HG03064 (cell line): Measurements from ENCODE around the gene MATN1.

Experiments
- ATAC-seq: cut with Tn5 transposase; IDR thresholded peaks from one replicate; pipeline ENCODE4 v1.9.1; 2021; ENCODE audit warnings: low read depth; ENCODE audit not compliant: unreplicated experiment

The MATN1 gene

DNA sequence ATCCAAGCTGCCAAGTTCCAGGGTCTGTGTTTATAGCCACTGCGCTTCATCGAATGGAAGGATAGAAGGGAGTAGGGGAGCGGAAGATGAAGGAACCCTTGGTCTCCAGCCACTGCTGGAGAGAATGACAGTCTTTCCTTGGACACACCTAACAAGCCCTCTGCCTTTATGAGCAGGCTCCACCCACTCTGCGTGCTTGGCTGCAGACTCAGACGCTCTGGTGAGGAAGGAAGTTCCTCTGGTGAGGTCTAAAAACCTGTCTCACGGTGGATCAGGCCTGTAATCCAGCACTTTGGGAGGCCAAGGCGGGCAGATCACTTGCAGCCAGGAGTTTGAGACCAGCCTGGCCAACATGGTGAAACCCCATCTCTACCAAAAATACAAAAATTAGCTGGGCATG is 55.4 kb downstream of the MATN1 start:
- no peak for ATAC-seq

DNA sequence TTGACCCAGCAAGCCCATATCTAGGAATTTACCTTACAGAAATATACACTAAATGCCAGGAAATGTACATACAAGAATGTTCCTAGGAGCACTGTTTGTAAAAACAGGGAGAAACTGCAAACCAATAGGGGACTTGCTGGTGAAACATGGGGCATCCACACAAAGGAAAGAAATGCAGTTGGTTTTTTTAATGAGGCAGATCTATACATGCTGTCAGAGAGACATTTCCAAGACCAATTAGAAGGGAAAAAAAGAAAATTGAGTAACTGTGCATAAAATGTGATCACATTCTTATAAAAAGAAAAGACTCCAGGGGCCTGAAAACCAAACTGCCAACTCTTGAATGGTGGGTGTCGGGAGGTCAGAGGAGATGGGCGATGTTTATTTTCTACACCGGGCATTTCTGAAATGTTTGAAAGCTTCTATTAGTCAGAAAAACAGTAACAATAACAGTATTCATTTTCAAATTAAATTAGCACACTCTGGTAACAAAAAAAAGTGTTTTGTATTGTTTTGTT is 56.6 kb downstream of the MATN1 start:
- no peak for ATAC-seq

DNA sequence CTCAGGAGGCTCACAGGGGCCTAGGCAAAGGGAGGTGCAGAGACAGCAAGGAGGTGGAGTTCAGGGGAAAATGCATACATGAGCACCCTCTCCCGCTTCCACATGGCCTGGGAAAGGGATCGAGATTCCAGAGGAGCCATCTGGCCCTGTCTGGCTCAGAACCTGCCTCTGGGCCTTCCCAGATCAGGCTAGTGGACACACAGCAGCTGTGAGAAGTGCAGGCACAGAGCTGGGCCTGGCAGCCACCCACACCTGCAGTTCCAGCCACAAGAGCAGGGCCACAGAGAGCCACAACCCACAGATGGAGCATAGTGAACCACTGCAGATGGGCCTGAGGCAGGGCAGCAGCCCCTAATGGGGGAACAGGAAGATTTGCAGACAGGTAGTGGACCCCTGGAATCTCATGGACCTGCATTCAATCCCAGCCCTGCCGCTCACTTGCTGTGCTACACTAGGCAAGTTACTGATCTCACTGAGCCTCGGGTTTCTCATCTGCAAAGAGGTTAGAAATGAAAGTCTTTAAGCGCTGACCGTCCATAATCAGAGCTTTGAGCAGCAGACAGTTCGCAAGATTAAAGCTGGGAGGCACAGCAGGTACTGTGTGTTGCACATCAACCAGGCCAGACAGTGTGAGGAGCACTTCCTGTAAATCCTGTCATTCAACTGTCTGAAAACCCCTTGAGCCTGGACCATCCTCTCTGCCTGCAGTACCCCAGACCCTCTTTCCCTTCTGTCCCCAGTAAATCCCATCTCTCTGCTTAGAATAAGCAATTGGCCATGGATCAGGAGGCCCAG is 58.0 kb downstream of the MATN1 start:
- no peak for ATAC-seq

DNA sequence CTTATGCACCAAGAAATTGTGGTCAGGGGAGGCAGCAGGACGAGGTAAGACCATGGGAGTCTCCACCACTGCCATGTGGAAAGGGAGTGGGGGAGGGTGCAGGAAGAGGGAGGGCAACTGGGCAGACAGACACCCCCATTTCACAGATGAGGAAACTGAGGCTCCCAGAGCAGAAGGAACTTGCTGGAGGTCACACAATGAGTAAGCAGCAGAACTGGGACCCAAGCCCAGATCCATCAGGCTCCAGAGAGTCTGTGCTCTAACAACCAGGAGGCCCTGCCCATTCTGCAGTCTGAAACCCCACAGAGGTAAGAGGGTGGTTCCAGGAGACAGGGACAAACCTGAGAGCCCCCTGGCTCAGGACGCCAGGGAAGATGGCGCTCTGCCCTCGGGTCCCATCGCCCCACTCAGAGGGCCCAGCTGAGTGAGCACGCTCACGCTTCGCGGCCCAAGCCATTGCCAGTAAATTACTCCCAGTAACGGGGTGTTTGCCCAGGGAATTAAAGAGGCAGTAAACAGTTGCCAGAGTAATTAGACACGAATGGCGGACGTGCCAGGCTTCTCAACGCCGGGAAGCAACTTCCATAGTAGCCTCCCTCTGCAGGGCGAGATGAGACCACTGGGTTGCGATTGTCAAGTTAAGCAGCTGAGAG is 59.2 kb downstream of the MATN1 start:
- ATAC-seq = no peak

DNA sequence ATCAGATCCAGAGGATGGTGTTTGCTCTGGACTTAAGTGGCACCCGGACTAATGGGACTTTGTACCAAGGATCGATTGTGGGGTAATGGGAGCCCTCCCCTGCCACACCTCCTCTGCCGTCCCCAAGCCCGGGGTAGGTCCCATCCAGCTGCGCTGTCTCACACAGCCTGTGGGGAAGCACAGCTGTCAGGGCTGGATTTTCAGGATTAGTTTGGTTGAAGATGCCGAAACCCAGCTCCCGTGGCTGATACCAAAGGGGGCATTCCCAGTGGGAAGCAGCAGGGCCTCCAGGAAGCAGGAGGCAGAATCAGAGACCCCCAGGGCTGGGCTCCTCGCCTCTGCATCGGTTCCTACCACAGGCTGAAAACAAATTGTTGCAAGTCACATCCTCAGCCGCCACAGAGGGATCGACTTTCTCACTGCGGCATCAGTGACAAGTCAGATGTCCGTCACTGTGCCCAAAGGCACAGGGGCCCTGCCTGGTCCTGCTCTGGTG is 59.7 kb downstream of the MATN1 start:
- no peak for ATAC-seq

DNA sequence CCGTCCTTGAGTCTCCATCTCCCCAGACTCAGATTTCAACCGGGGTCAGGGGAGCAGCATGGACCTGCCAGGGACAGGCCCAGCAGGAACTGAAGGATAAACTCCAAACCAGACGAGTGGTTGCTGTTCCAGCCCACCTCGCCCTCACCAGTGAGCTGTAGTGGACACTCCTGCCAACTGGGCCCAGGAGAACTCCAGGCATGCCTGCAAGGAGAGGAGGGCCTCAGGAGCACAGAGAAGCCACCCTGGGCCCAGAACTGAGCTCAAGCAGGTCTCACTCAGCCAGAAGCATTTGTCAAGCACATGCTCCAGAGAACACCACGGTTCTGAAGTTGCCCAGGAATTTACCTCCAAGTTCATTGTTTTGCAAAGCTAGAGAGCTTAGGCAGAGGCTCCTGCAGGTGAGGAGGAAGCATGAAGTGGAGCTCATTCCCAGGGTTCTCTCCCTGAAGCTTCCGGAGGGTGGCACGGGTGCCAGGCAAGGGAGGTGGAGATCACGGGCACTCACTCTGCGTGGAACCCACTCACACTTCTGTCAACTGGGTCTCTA is 61.0 kb downstream of the MATN1 start:
- ATAC-seq = no peak

DNA sequence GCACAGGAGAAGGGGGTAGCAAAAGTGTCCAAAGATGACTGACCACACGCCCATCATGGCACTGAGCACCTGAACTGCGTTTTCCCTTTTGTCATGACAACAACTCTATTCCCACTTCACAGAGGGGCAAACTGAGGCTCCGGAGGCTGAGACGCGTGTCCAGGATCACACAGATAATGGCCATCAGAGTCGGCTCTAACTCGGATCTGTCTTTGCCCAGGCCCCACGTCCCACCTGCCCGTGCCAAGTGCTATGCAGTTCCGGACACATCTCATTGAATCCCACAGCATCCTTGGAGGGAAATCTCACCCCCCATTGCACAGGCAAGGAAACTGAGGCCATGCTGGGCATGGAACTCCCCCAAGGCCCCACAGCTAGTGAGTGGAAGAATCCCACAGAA is 62.1 kb downstream of the MATN1 start:
- no peak for ATAC-seq
